Activated naive CD8-positive, alpha-beta T cell treated with anti-CD3 and anti-CD28 coated beads, Interleukin-2, amount 50 U/mL, for 24 hours (primary cell): Measurements from ENCODE around the gene PHACTR1.
"Not testable (repeated sequence)": the region's sequence is repeated elsewhere in the genome, so short reads cannot be mapped to it uniquely, and the experiment has no call there.

ENCODE experiments used
- ATAC-seq: fragments of 150-1000 bp; cut with Tn5 transposase; one replicate; pipeline ENCODE4 v1.10.0; 2021
- DNase-seq: peaks from one replicate; pipeline ENCODE4 v3.0.0; 2021
- H3K27ac Mint-ChIP-seq: one replicate; pipeline ENCODE4 v1.8.0; 2021; ENCODE audit warnings: mild to moderate bottlenecking, mixed read lengths
- H3K27me3 Mint-ChIP-seq: one replicate; pipeline ENCODE4 v1.8.0; 2021; ENCODE audit warnings: mixed read lengths
- H3K36me3 Mint-ChIP-seq: one replicate; pipeline ENCODE4 v1.8.0; 2021; ENCODE audit warnings: low read depth, mixed read lengths
- H3K4me1 Mint-ChIP-seq: one replicate; pipeline ENCODE4 v1.8.0; 2021; ENCODE audit warnings: mixed read lengths
- H3K4me3 Mint-ChIP-seq: one replicate; pipeline ENCODE4 v1.8.0; 2021; ENCODE audit warnings: mild to moderate bottlenecking, moderate library complexity, mixed read lengths
- H3K9me3 Mint-ChIP-seq: one replicate; pipeline ENCODE4 v1.8.0; 2021; ENCODE audit warnings: mixed read lengths

Gene PHACTR1

GRCh38 chr6:13124131-13124530 is 407.6 kb downstream of the PHACTR1 start:
- Mint-ChIP-seq H3K27me3 (peaks cover 18% of the 10 kb centered on the region), H3K27ac (no peak overlapping the region), H3K4me3 (no peak overlapping the region), H3K4me1 (no peaks in the 10 kb centered on the region), H3K9me3 (no peaks in the 10 kb centered on the region), H3K36me3 (no peaks in the 10 kb centered on the region)
- ATAC-seq (no peak), DNase-seq (no peak)

- Mint-ChIP-seq H3K4me3 (no peak overlapping the region), H3K4me1 (no peaks in the 10 kb centered on the region), H3K27me3 (peaks cover 19% of the 10 kb centered on the region), H3K27ac (no peak overlapping the region), H3K36me3 (no peaks in the 10 kb centered on the region), H3K9me3 (no peaks in the 10 kb centered on the region)
- no peak for DNase-seq
- ATAC-seq = no peak
Observed at GRCh38 chr6:13125841-13126240, 409.3 kb downstream of the PHACTR1 start.

DNA sequence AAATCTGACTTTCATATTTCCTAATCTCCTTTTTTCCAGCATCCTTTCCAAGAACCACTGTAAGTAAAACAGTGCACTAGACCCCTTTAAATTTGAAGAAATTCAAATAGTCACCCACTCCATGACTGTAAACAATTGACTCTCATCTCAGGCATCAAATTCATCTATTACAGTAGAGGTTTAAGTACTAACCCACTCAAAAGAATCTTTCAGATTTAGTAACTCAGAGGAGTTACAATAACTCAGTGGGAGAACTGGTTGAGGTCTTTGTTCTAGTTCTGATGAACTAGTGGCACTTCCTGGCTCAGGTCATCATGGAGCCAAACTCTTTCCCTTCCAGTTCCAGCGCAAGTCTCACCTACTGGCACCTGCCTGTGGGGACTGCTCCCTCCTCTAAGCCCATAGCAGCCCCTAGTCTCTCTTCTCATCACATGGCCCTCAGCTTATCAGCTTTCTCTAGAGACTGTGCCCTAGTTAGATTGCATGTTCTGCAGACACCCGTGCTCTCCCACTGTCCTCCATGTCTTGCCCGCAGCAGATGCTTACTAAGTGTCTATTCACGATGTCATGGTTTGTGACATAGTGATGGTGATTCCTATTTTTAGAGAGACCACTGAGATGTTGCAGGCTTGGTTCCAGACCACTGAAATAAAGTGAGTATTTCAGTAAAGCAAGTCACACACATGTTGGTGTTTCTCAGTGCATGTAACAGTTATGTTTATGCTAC is 415.5 kb downstream of the PHACTR1 start:
- DNase-seq = no peak
- ATAC-seq = no peak
- Mint-ChIP-seq H3K27ac (no peak overlapping the region), H3K4me3 (no peak overlapping the region), H3K36me3 (no peaks in the 10 kb centered on the region), H3K4me1 (no peaks in the 10 kb centered on the region), H3K27me3 (peaks cover 14% of the 10 kb centered on the region), H3K9me3 (no peaks in the 10 kb centered on the region)

DNA sequence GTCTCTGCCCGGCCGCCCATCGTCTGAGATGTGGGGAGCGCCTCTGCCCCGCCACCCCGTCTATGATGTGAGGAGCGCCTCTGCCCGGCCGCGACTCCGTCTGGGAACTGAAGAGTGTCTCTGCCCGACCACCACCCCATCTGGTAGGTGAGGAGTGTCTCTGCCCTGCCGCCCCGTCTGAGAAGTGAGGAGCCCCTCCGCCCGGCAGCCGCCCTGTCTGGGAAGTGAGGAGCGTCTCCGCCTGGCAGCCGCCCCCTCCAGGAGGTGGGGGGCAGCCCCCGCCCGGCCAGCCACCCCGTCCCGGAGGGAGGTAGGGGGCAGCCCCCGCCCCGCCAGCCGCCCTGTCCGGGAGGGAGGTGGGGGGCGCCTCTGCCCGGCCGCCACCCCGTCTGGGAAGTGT is 417.3 kb downstream of the PHACTR1 start:
- H3K27me3 Mint-ChIP-seq, H3K36me3 Mint-ChIP-seq, ATAC-seq, H3K27ac Mint-ChIP-seq, H3K4me3 Mint-ChIP-seq, DNase-seq, H3K9me3 Mint-ChIP-seq, H3K4me1 Mint-ChIP-seq: not testable (repeated sequence)

DNA sequence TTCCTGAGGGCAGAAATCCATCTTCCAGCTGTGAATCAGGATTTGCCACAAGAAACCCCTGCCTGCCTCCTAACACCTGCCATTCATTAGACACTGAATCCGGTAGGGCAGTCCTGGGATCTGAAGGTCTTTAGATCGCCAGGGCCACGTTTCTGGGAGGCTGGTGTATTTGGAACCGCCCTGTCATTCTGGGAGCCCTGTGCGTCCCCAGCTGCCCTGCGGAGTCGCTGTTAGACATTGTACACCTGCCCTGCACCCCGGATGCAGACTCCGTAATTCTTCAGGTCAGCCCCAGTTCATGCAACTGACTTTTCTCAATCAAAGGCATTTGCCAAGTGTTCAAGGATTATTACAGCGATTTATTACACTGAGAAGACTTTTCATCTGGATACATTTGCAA is 418.6 kb downstream of the PHACTR1 start:
- Mint-ChIP-seq H3K36me3 (no peaks in the 10 kb centered on the region), H3K4me1 (no peaks in the 10 kb centered on the region), H3K27me3 (peaks cover 2% of the 10 kb centered on the region), H3K27ac (no peak overlapping the region), H3K9me3 (no peaks in the 10 kb centered on the region), H3K4me3 (no peak overlapping the region)
- DNase-seq (no peak), ATAC-seq (no peak)

DNA sequence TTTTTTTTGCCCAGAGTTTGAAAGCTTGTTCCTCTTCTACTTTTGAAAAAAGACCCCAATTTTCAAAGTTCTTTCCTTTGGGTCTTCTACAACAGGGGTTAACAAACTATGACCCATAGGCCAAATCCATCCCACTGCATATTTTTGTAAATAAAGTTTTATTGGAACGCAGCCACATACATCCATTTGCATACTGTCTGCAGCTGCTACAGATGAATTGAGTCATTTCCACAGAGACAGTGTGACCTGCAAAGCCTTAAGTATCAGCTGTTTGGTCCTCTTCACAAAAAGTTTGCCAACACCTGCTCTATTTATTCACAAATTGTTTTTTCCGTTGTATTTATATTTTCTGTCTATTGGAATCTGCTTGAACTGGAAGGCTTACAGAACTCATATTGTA is 422.6 kb downstream of the PHACTR1 start:
- ATAC-seq = no peak
- Mint-ChIP-seq H3K9me3 (no peaks in the 10 kb centered on the region), H3K36me3 (no peaks in the 10 kb centered on the region), H3K4me1 (no peaks in the 10 kb centered on the region), H3K27me3 (peaks cover 5% of the 10 kb centered on the region), H3K27ac (no peak overlapping the region), H3K4me3 (no peak overlapping the region)
- DNase-seq = no peak

DNA sequence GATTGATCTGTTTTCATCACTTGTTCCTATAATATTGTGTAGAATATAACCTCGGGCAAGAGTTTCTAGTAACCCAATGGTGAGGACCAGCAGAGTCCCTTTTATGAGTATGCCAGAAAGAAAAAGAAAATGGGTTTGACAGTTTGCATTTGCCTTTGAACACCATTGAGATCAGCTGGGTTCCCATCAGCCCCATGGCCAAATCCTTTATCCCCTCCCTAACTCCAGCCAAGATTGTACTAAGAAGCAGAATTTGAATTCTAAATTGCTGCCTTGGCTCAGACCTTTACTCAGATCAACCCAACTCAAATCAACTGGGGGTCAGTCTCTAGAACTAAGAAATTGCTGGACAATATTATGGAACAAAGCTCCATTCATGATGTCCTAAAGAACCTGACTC is 424.4 kb downstream of the PHACTR1 start:
- peaks cover 5% of the 10 kb centered on the region for H3K27me3 Mint-ChIP-seq
- H3K4me1 Mint-ChIP-seq = no peaks in the 10 kb centered on the region
- H3K27ac Mint-ChIP-seq = no peak overlapping the region
- no peak overlapping the region for H3K4me3 Mint-ChIP-seq
- no peaks in the 10 kb centered on the region for H3K9me3 Mint-ChIP-seq
- no peaks in the 10 kb centered on the region for H3K36me3 Mint-ChIP-seq
- ATAC-seq = no peak
- no peak for DNase-seq

DNA sequence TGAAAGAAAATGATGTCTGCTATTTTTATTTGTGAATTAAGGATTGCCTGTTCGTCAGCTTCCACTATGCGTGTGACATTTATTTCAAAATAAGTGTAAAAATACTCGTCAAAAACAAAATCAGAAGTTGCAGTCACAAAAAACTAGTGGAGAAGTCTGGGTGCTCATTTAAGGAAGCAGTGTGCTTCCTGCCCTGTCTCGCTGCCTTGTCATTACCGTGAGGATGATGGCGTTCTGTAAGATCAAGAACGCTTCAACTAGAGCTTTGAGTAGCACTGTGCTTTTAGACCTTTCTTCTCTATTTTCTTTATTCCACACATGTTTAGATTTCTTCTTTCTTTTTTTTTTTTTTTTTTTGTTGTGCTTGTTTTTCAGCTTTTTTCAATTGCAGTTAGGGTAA is 424.8 kb downstream of the PHACTR1 start:
- ATAC-seq (no peak), DNase-seq (no peak)
- H3K4me3 Mint-ChIP-seq = no peak overlapping the region
- no peaks in the 10 kb centered on the region for H3K9me3 Mint-ChIP-seq
- H3K4me1 Mint-ChIP-seq = no peaks in the 10 kb centered on the region
- H3K27ac Mint-ChIP-seq = no peak overlapping the region
- H3K36me3 Mint-ChIP-seq = no peaks in the 10 kb centered on the region
- H3K27me3 Mint-ChIP-seq = peaks cover 5% of the 10 kb centered on the region

DNA sequence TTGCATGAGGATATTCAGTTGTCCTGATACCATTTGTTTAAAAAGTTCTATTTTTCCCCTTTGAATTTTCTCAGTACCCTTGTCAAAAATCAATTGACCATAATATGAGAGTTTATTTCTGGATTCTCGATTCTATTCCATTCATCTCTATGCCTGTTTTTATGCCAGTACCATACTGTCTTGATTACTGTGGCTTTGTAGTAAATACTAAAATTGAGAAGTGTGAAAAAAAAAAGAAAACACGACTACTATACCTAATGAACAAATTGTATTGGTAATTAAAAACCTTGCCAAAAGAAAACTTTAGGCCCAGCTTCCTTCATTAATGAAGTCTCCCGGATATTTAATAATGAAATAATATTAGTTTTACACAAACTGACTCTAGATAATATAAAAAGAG is 426.0 kb downstream of the PHACTR1 start:
- no peaks in the 10 kb centered on the region for H3K36me3 Mint-ChIP-seq
- no peaks in the 10 kb centered on the region for H3K4me1 Mint-ChIP-seq
- no peak overlapping the region for H3K4me3 Mint-ChIP-seq
- DNase-seq = no peak
- no peaks in the 10 kb centered on the region for H3K9me3 Mint-ChIP-seq
- no peak overlapping the region for H3K27ac Mint-ChIP-seq
- ATAC-seq = no peak
- peaks cover 5% of the 10 kb centered on the region for H3K27me3 Mint-ChIP-seq

GRCh38 chr6:13146442-13146841 is 429.9 kb downstream of the PHACTR1 start:
- no peaks in the 10 kb centered on the region for H3K4me1 Mint-ChIP-seq
- no peak overlapping the region for H3K27ac Mint-ChIP-seq
- no peak overlapping the region for H3K4me3 Mint-ChIP-seq
- H3K9me3 Mint-ChIP-seq = no peaks in the 10 kb centered on the region
- no peak for ATAC-seq
- H3K36me3 Mint-ChIP-seq = no peaks in the 10 kb centered on the region
- no peak for DNase-seq
- peaks cover 5% of the 10 kb centered on the region for H3K27me3 Mint-ChIP-seq

DNA sequence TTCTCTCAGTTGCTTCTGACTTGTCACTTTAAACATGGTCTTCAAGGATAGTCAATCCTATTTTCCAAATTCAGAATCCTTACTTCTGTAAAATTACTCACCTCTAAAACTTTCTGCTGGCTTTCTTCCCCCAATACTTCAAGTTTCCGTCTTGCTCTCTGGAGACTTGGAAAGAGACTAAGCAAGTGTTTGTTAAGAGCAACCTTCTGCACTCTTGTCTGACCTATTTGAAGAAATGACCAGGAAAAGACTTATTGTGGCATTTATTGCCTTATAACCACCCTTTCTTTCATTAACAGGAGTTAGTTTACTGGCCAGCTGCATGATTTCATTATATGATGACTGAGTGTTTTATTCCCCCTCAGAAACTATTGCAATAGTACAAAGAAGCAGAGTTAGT is 430.8 kb downstream of the PHACTR1 start:
- Mint-ChIP-seq H3K9me3 (no peaks in the 10 kb centered on the region), H3K4me3 (no peak overlapping the region), H3K27ac (no peak overlapping the region), H3K36me3 (no peaks in the 10 kb centered on the region), H3K27me3 (peaks cover 5% of the 10 kb centered on the region), H3K4me1 (no peaks in the 10 kb centered on the region)
- DNase-seq = no peak
- no peak for ATAC-seq

GRCh38 chr6:13147782-13148181 is 431.2 kb downstream of the PHACTR1 start:
- Mint-ChIP-seq H3K27me3 (peaks cover 5% of the 10 kb centered on the region), H3K36me3 (no peaks in the 10 kb centered on the region), H3K4me1 (no peaks in the 10 kb centered on the region), H3K4me3 (no peak overlapping the region), H3K27ac (no peak overlapping the region), H3K9me3 (no peaks in the 10 kb centered on the region)
- ATAC-seq (no peak), DNase-seq (no peak)

GRCh38 chr6:13152764-13153163 is 436.2 kb downstream of the PHACTR1 start:
- DNase-seq (no peak), ATAC-seq (no peak)
- no peaks in the 10 kb centered on the region for H3K4me1 Mint-ChIP-seq
- H3K9me3 Mint-ChIP-seq = no peaks in the 10 kb centered on the region
- no peaks in the 10 kb centered on the region for H3K36me3 Mint-ChIP-seq
- no peak overlapping the region for H3K27ac Mint-ChIP-seq
- H3K4me3 Mint-ChIP-seq = no peak overlapping the region
- H3K27me3 Mint-ChIP-seq = no peaks in the 10 kb centered on the region

DNA sequence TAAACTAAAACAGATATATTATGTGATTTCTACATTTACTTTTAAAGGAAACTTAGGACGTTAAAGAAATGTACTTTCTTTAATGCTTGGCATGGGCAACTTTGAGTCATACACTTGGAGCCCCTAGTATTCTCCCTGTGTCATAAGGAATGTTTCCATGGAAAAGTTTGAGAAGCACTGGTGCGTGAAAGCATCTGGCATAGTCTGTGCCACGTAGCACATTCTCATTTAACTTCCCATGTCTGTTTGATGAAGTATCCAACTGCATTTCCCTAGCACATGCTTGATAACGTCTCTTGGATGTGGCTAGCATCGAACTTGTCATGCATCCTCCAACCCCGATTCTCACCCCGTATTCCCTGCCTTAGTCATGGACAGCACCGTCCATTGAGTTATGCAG is 439.8 kb downstream of the PHACTR1 start:
- Mint-ChIP-seq H3K4me1 (no peaks in the 10 kb centered on the region), H3K4me3 (no peak overlapping the region)
- ATAC-seq = no peak

DNA sequence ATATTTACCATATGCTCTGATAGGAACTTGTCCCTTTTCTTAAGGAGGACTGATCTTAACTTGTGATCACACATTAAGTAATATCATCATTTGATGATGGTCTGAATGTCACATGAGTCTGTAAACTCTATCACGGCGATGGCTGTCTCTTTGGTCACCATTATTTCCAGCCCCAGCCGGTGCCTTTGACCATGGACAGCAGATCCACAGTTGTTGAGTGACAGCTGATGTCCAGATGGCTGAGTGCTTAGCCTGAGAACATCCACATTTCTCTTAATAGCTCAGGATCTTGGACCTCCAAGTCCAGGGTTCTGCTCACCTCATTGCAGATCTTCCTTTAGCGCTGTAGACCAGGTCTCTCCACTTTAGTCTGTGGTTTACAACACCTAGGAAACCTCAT is 440.7 kb downstream of the PHACTR1 start:
- H3K27ac Mint-ChIP-seq = no peak overlapping the region
- no peaks in the 10 kb centered on the region for H3K9me3 Mint-ChIP-seq
- DNase-seq = no peak
- H3K4me3 Mint-ChIP-seq = no peak overlapping the region
- peaks cover 9% of the 10 kb centered on the region for H3K27me3 Mint-ChIP-seq
- H3K36me3 Mint-ChIP-seq = no peaks in the 10 kb centered on the region
- ATAC-seq = no peak
- no peaks in the 10 kb centered on the region for H3K4me1 Mint-ChIP-seq

More for the DNA sequence above, 439.8 kb downstream of the PHACTR1 start:
- DNase-seq = no peak
- no peaks in the 10 kb centered on the region for H3K36me3 Mint-ChIP-seq
- H3K27me3 Mint-ChIP-seq = peaks cover 9% of the 10 kb centered on the region
- no peak overlapping the region for H3K27ac Mint-ChIP-seq
- no peaks in the 10 kb centered on the region for H3K9me3 Mint-ChIP-seq

- ATAC-seq (no peak), DNase-seq (no peak)
- Mint-ChIP-seq H3K36me3 (no peaks in the 10 kb centered on the region), H3K9me3 (no peaks in the 10 kb centered on the region), H3K27ac (no peak overlapping the region), H3K4me1 (no peaks in the 10 kb centered on the region), H3K4me3 (no peak overlapping the region), H3K27me3 (peaks cover 9% of the 10 kb centered on the region)
Observed at GRCh38 chr6:13159300-13159699, 442.7 kb downstream of the PHACTR1 start.
